Measurements from ENCODE around the gene SFTA2. TPM values are rescaled to one million over a fixed set of nuclear protein-coding genes. Genes with fewer than 3 reads are reported as not detected.

Gene SFTA2
- total RNA-seq, 2 experiments from 2014 or later = not detected

Small RNA genes within 50 kb of the gene (microRNA-seq; reads per million reads assigned to microRNA genes)
- not detected for gene MIR4640 (ENCODE audit: borderline microRNAs expressed, borderline number of aligned reads, borderline replicate concordance)

Other genes starting within 250 kb of the SFTA2 start
- 100 to 1,000 TPM; 172 to 183 TPM for gene PPP1R18, start 245.5 kb downstream of the SFTA2 start, total RNA-seq
- 10 to 100 TPM; 31.6 to 32.7 TPM for gene NRM, start 241.2 kb downstream of the SFTA2 start, total RNA-seq
- gene MDC1, start 214.9 kb downstream of the SFTA2 start, total RNA-seq = 10 to 100 TPM; 79.5 to 88.7 TPM
- 1,000 to 10,000 TPM; 1,695 to 1,719 TPM for gene TUBB, start 211.8 kb downstream of the SFTA2 start, total RNA-seq
- 100 to 1,000 TPM; 226 to 231 TPM for gene FLOT1, start 189.5 kb downstream of the SFTA2 start, total RNA-seq
- gene IER3, start 187.6 kb downstream of the SFTA2 start, total RNA-seq = 100 to 1,000 TPM; 167 to 171 TPM
- gene DDR1, start 47.7 kb downstream of the SFTA2 start, total RNA-seq = 1 to 10 TPM; 8.1 to 8.7 TPM
- 10 to 100 TPM; 35.2 to 39.2 TPM for gene GTF2H4, start 24.0 kb downstream of the SFTA2 start, total RNA-seq
- gene VARS2, start 17.9 kb downstream of the SFTA2 start, total RNA-seq = 10 to 100 TPM; 56.9 to 68.9 TPM
- gene MUCL3, start 8.8 kb upstream of the SFTA2 start, total RNA-seq = not detected
- gene MUC21, start 51.5 kb upstream of the SFTA2 start, total RNA-seq = not detected
- gene MUC22, start 78.3 kb upstream of the SFTA2 start, total RNA-seq = not detected
- not detected for gene C6orf15, start 180.4 kb upstream of the SFTA2 start, total RNA-seq
- gene PSORS1C1, start 182.6 kb upstream of the SFTA2 start, total RNA-seq = not detected
- not detected for gene CDSN, start 188.3 kb upstream of the SFTA2 start, total RNA-seq
- not detected for gene PSORS1C2, start 206.9 kb upstream of the SFTA2 start, total RNA-seq
- gene CCHCR1, start 225.6 kb upstream of the SFTA2 start, total RNA-seq = 10 to 100 TPM; 44.5 to 50.5 TPM
- gene TCF19, start 226.4 kb upstream of the SFTA2 start, total RNA-seq = 10 to 100 TPM; 93.0 to 93.1 TPM
- gene POU5F1, start 238.5 kb upstream of the SFTA2 start, total RNA-seq = under 1 TPM in 1 of 2 experiments, not detected in 1; 0.52 TPM

All from activated CD4-positive, alpha-beta memory T cell treated with anti-CD3 and anti-CD28 coated beads for 36 hours (primary cell).